ENCODE results near the gene C2orf72.
"Not testable (repeated sequence)": the region's sequence is repeated elsewhere in the genome, so short reads cannot be mapped to it uniquely, and the experiment has no call there.

Gene C2orf72

GRCh38 chr2:231037202-231037730, at the start of gene C2orf72:
TSS of gene C2orf72 (plus strand) at chr2:231037523. CDS start at chr2:231037566, 43 bp downstream.
- DNase-seq (ENCODE audit: low read depth): no peak

GRCh38 chr2:230989731-230990130, 47.6 kb upstream of the C2orf72 start:
- DNase-seq (ENCODE audit: low read depth): no peak

- no peak for DNase-seq (ENCODE audit: low read depth)
Measured at GRCh38 chr2:230990131-230990898, 47.0 kb upstream of the C2orf72 start.

- DNase-seq (ENCODE audit: low read depth): no peak
Measured at GRCh38 chr2:230990899-230991150, 46.5 kb upstream of the C2orf72 start.

GRCh38 chr2:230991598-230991997, 45.7 kb upstream of the C2orf72 start:
- no peak for DNase-seq (ENCODE audit: low read depth)

- DNase-seq (ENCODE audit: low read depth): no peak
Measured at GRCh38 chr2:230995821-230996220, 41.5 kb upstream of the C2orf72 start, which contains the start of gene SPATA3. TSS of gene SPATA3 (plus strand) at chr2:230996121. CDS start at chr2:230996234, 113 bp downstream.

GRCh38 chr2:230996661-230997060, 40.7 kb upstream of the C2orf72 start:
- no peak for DNase-seq (ENCODE audit: low read depth)

GRCh38 chr2:230998882-230999281, 38.4 kb upstream of the C2orf72 start:
- DNase-seq (ENCODE audit: low read depth): no peak

- DNase-seq (ENCODE audit: low read depth): no peak
Measured at GRCh38 chr2:230999477-230999876, 37.8 kb upstream of the C2orf72 start.

- DNase-seq (ENCODE audit: low read depth): no peak
Measured at GRCh38 chr2:231000211-231000904, 37.0 kb upstream of the C2orf72 start.

GRCh38 chr2:231001036-231001435, 36.3 kb upstream of the C2orf72 start:
- no peak for DNase-seq (ENCODE audit: low read depth)

- no peak for DNase-seq (ENCODE audit: low read depth)
Measured at GRCh38 chr2:231001921-231002320, 35.4 kb upstream of the C2orf72 start.

GRCh38 chr2:231002641-231003040, 34.7 kb upstream of the C2orf72 start:
- DNase-seq (ENCODE audit: low read depth): no peak

GRCh38 chr2:231003186-231003585, 34.1 kb upstream of the C2orf72 start:
- DNase-seq (ENCODE audit: low read depth): no peak

GRCh38 chr2:231004930-231005329, 32.4 kb upstream of the C2orf72 start:
- DNase-seq (ENCODE audit: low read depth): not testable (repeated sequence)

- DNase-seq (ENCODE audit: low read depth): no peak
Measured at GRCh38 chr2:231007286-231008098, 29.8 kb upstream of the C2orf72 start.

- DNase-seq (ENCODE audit: low read depth): no peak
Measured at GRCh38 chr2:231008131-231008530, 29.2 kb upstream of the C2orf72 start.

GRCh38 chr2:231009236-231009919, 27.9 kb upstream of the C2orf72 start:
- DNase-seq (ENCODE audit: low read depth): no peak

GRCh38 chr2:231010201-231010730, 27.1 kb upstream of the C2orf72 start:
- DNase-seq (ENCODE audit: low read depth): no peak

- DNase-seq (ENCODE audit: low read depth): no peak
Measured at GRCh38 chr2:231011526-231011925, 25.8 kb upstream of the C2orf72 start.

GRCh38 chr2:231012463-231012862, 24.9 kb upstream of the C2orf72 start:
- no peak for DNase-seq (ENCODE audit: low read depth)

GRCh38 chr2:231013820-231014219, 23.5 kb upstream of the C2orf72 start:
- no peak for DNase-seq (ENCODE audit: low read depth)

All from non-pigmented ciliary epithelial cell (primary cell).